GM23338 (cell line): ENCODE data around the gene B3GALT5. TPM values are rescaled to one million over a fixed set of nuclear protein-coding genes. Genes with fewer than 3 reads are reported as not detected.

Experiments
- ATAC-seq: fragments of 200-7000 bp; cut with Tn5 transposase; 3 replicates; pipeline ENCODE4 v1.9.1; 2020
- DNase-seq: peaks from one replicate; pipeline ENCODE4 v3.0.0-alpha.2; 2015; ENCODE audit warnings: low spot score
- H2AFZ ChIP-seq: fragments of 200-600 bp; sonication (generic); 2 replicates; pipeline ENCODE4 v1.8.0; 2016; ENCODE audit warnings: antibody characterized with exemption, mild to moderate bottlenecking, moderate library complexity
- H3F3A ChIP-seq: fragments of 200-600 bp; sonication (generic); replicated peaks from 2 replicates; pipeline ENCODE4 v1.8.0; 2017; ENCODE audit warnings: antibody characterized with exemption, mixed run types, low read depth
- H3K27ac ChIP-seq: fragments of 200-600 bp; sonication (generic); 2 replicates; pipeline ENCODE4 v1.6.1; 2016; ENCODE audit warnings: low read depth
- H3K27me3 ChIP-seq: fragments of 200-600 bp; sonication (generic); 2 replicates; pipeline ENCODE4 v1.8.0; 2016; ENCODE audit warnings: mild to moderate bottlenecking, mixed run types, moderate library complexity; ENCODE audit not compliant: insufficient read depth
- H3K36me3 ChIP-seq: fragments of 200-600 bp; sonication (generic); 2 replicates; pipeline ENCODE4 v1.8.0; 2016; ENCODE audit warnings: mild to moderate bottlenecking; ENCODE audit not compliant: insufficient read depth
- H3K4me1 ChIP-seq: fragments of 200-600 bp; sonication (generic); 2 replicates; pipeline ENCODE4 v1.8.0; 2016; ENCODE audit warnings: mild to moderate bottlenecking, moderate library complexity; ENCODE audit not compliant: insufficient read depth
- H3K4me2 ChIP-seq: fragments of 200-600 bp; sonication (generic); 2 replicates; pipeline ENCODE4 v1.7.1; 2017; ENCODE audit warnings: mixed run types
- H3K4me3 ChIP-seq: fragments of 200-600 bp; sonication (generic); 2 replicates; pipeline ENCODE4 v1.6.1; 2016; ENCODE audit warnings: mixed run types
- H3K79me2 ChIP-seq: fragments of 200-600 bp; sonication (generic); replicated peaks from 2 replicates; pipeline ENCODE4 v1.8.0; 2017; ENCODE audit warnings: mild to moderate bottlenecking; ENCODE audit not compliant: insufficient read depth
- H3K9me2 ChIP-seq: fragments of 200-600 bp; sonication (generic); 2 replicates; pipeline ENCODE4 v1.8.0; 2017; ENCODE audit not compliant: insufficient read depth
- H4K20me1 ChIP-seq: fragments of 200-600 bp; sonication (generic); replicated peaks from 2 replicates; pipeline ENCODE4 v1.8.0; 2017; ENCODE audit warnings: mild to moderate bottlenecking; ENCODE audit not compliant: insufficient read depth
- H3K27ac Mint-ChIP-seq: 2 replicates; pipeline ENCODE4 v1.8.0; 2020; ENCODE audit warnings: inconsistent platforms, mild to moderate bottlenecking, moderate library complexity, mixed read lengths
- H3K27me3 Mint-ChIP-seq: 3 replicates; pipeline ENCODE4 v1.8.0; 2022; ENCODE audit warnings: low read depth, mild to moderate bottlenecking, moderate library complexity, mixed read lengths, inconsistent platforms; ENCODE audit not compliant: insufficient read depth, poor library complexity
- H3K36me3 Mint-ChIP-seq: 3 replicates; pipeline ENCODE4 v1.8.0; 2021; ENCODE audit warnings: low read depth, mild to moderate bottlenecking, inconsistent platforms, moderate library complexity, mixed read lengths
- H3K4me1 Mint-ChIP-seq: 3 replicates; pipeline ENCODE4 v1.8.0; 2020; ENCODE audit warnings: mild to moderate bottlenecking, inconsistent platforms, mixed read lengths
- H3K4me3 Mint-ChIP-seq: 3 replicates; pipeline ENCODE4 v1.8.0; 2021; ENCODE audit warnings: moderate library complexity, mild to moderate bottlenecking, inconsistent platforms, mixed read lengths
- H3K9me3 Mint-ChIP-seq: 3 replicates; pipeline ENCODE4 v1.8.0; 2020; ENCODE audit warnings: moderate library complexity, mild to moderate bottlenecking, inconsistent platforms, mixed read lengths
- CREB1 ChIP-seq: fragments of 250-450 bp; sonication (Bioruptor Pico); IDR thresholded peaks from 2 replicates; pipeline ENCODE4 v1.5.0; 2020; ENCODE audit warnings: low read depth, mild to moderate bottlenecking, moderate library complexity
- EZH2 ChIP-seq: fragments of 200-600 bp; sonication (generic); IDR thresholded peaks from one replicate; pipeline ENCODE4 v1.8.0; 2017; ENCODE audit warnings: antibody characterized with exemption, mild to moderate bottlenecking, low read depth; ENCODE audit not compliant: unreplicated experiment
- EZH2phosphoT487 ChIP-seq: fragments of 200-600 bp; sonication (generic); IDR thresholded peaks from one replicate; pipeline ENCODE4 v1.8.1; 2018; ENCODE audit warnings: antibody characterized with exemption; ENCODE audit not compliant: unreplicated experiment
- JUNB ChIP-seq: IDR thresholded peaks from one replicate; pipeline ENCODE4 v1.6.1; 2016; ENCODE audit warnings: antibody characterized with exemption; ENCODE audit not compliant: unreplicated experiment
- NANOG ChIP-seq: IDR thresholded peaks from 2 replicates; pipeline ENCODE4 v1.6.1; 2016; ENCODE audit warnings: antibody characterized with exemption, borderline replicate concordance
- POLR2AphosphoS5 ChIP-seq: IDR thresholded peaks from 2 replicates; pipeline ENCODE4 v1.6.1; 2016; ENCODE audit warnings: antibody characterized with exemption, low read depth
- STAT1 ChIP-seq: IDR thresholded peaks from one replicate; pipeline ENCODE4 v1.6.1; 2016; ENCODE audit warnings: antibody characterized with exemption; ENCODE audit not compliant: unreplicated experiment
- ZNF114 ChIP-seq: fragments of 250-450 bp; sonication (Bioruptor Pico); IDR thresholded peaks from 2 replicates; pipeline ENCODE4 v1.5.0; 2020; ENCODE audit warnings: mild to moderate bottlenecking, moderate library complexity
- ZNF331 ChIP-seq: fragments of 250-450 bp; sonication (Bioruptor Pico); IDR thresholded peaks from 2 replicates; pipeline ENCODE4 v1.5.0; 2020; ENCODE audit warnings: low read depth, mild to moderate bottlenecking, moderate library complexity
- polyA plus RNA-seq: library from polyadenylated mRNA; unstranded; fragments of >200 nt; fragmentation: Nextera tagmentation; extraction: Ambion mirVana; gene quantifications from 2 replicates; pipeline ENCODE4 v1.2.1, GENCODE V29; 2016
- total RNA-seq: library from RNA; depleted of rRNA; stranded (reverse); fragments of >200 nt; shearing (Covaris generic); gene quantifications from 2 replicates; pipeline ENCODE4 v1.2.3, GENCODE V29; 2014
- TF ChIP-seq, protein P1 (sequence below): IDR thresholded peaks from one replicate; pipeline ENCODE4 v1.6.1; 2018; ENCODE audit warnings: antibody characterized with exemption; ENCODE audit not compliant: unreplicated experiment
- TF ChIP-seq, protein P2 (sequence below): IDR thresholded peaks from 2 replicates; pipeline ENCODE4 v1.6.1; 2016; ENCODE audit warnings: antibody characterized with exemption
- TF ChIP-seq, protein P3 (sequence below): fragments of 250-450 bp; sonication (Bioruptor Pico); IDR thresholded peaks from 2 replicates; pipeline ENCODE4 v1.5.0; 2020; ENCODE audit warnings: mild to moderate bottlenecking, moderate library complexity
- TF ChIP-seq, protein P4 (sequence below), 2 experiments: fragments of 200-600 bp in 1 of 2; sonication (generic) in 1 of 2; conservative IDR thresholded peaks; 2 replicates each; pipeline versions ENCODE4 v1.5.1 to v1.6.1; 2016 to 2017; ENCODE audit warnings: antibody characterized with exemption in 2 of 2, low read depth in 2 of 2, mild to moderate bottlenecking in 2 of 2, moderate library complexity in 1 of 2

Gene B3GALT5
- total and polyA plus RNA-seq, 2 experiments from 2014 or later = 6.2 to 37.5 TPM

DNA sequence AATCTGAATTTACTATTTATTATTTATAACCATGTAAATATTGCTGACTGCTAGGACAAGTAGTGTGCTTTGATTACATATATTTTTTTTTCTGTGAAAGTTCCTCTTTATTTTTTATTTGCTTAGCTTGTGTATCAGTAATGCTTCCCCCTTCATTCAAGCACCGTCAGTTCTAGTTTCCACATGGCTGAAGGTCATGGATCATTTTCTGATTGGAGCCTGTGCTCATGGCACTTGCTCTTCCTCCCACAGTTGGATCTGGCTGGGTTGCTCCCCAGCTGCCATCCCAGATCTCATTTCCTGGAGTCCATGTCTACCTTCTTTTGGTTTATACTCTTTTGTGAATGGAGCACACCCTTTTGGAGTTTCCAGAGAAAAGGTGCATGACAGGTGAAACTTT lies 75.3 kb downstream of the B3GALT5 start:
- Histone ChIP-seq H3K79me2 (no peaks in the 10 kb centered on the region), H3K27ac (no peak overlapping the region), H3F3A (no peaks in the 10 kb centered on the region), H3K4me2 (no peak overlapping the region), H3K27me3 (no peaks in the 10 kb centered on the region), H3K4me3 (no peak overlapping the region), H2AFZ (no peak overlapping the region), H3K36me3 (no peaks in the 10 kb centered on the region), H3K9me2 (no peaks in the 10 kb centered on the region), H4K20me1 (no peaks in the 10 kb centered on the region), H3K4me1 (0 out of 2 replicates have a peak, but pooled peaks cover 6% of the 10 kb centered on the region)
- Mint-ChIP-seq H3K4me1 (peaks cover 15% of the 10 kb centered on the region), H3K4me3 (no peak overlapping the region), H3K27me3 (peaks cover 2% of the 10 kb centered on the region), H3K9me3 (peaks cover 13% of the 10 kb centered on the region), H3K27ac (no peak overlapping the region), H3K36me3 (peaks cover 15% of the 10 kb centered on the region)
- ATAC-seq (no peak), DNase-seq (no peak)
- TF ChIP-seq ZNF114 (CRISPR knock-in tag) (no peak), JUNB (no peak), EZH2 (no peak), POLR2AphosphoS5 (no peak), STAT1 (no peak), NANOG (no peak), EZH2phosphoT487 (no peak), CREB1 (CRISPR knock-in tag) (no peak), ZNF331 (no peak)
- TF ChIP-seq, protein P1, sequence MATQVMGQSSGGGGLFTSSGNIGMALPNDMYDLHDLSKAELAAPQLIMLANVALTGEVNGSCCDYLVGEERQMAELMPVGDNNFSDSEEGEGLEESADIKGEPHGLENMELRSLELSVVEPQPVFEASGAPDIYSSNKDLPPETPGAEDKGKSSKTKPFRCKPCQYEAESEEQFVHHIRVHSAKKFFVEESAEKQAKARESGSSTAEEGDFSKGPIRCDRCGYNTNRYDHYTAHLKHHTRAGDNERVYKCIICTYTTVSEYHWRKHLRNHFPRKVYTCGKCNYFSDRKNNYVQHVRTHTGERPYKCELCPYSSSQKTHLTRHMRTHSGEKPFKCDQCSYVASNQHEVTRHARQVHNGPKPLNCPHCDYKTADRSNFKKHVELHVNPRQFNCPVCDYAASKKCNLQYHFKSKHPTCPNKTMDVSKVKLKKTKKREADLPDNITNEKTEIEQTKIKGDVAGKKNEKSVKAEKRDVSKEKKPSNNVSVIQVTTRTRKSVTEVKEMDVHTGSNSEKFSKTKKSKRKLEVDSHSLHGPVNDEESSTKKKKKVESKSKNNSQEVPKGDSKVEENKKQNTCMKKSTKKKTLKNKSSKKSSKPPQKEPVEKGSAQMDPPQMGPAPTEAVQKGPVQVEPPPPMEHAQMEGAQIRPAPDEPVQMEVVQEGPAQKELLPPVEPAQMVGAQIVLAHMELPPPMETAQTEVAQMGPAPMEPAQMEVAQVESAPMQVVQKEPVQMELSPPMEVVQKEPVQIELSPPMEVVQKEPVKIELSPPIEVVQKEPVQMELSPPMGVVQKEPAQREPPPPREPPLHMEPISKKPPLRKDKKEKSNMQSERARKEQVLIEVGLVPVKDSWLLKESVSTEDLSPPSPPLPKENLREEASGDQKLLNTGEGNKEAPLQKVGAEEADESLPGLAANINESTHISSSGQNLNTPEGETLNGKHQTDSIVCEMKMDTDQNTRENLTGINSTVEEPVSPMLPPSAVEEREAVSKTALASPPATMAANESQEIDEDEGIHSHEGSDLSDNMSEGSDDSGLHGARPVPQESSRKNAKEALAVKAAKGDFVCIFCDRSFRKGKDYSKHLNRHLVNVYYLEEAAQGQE = no peak
- TF ChIP-seq, protein P2, sequence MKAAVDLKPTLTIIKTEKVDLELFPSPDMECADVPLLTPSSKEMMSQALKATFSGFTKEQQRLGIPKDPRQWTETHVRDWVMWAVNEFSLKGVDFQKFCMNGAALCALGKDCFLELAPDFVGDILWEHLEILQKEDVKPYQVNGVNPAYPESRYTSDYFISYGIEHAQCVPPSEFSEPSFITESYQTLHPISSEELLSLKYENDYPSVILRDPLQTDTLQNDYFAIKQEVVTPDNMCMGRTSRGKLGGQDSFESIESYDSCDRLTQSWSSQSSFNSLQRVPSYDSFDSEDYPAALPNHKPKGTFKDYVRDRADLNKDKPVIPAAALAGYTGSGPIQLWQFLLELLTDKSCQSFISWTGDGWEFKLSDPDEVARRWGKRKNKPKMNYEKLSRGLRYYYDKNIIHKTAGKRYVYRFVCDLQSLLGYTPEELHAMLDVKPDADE = no peak
- TF ChIP-seq, protein P3, sequence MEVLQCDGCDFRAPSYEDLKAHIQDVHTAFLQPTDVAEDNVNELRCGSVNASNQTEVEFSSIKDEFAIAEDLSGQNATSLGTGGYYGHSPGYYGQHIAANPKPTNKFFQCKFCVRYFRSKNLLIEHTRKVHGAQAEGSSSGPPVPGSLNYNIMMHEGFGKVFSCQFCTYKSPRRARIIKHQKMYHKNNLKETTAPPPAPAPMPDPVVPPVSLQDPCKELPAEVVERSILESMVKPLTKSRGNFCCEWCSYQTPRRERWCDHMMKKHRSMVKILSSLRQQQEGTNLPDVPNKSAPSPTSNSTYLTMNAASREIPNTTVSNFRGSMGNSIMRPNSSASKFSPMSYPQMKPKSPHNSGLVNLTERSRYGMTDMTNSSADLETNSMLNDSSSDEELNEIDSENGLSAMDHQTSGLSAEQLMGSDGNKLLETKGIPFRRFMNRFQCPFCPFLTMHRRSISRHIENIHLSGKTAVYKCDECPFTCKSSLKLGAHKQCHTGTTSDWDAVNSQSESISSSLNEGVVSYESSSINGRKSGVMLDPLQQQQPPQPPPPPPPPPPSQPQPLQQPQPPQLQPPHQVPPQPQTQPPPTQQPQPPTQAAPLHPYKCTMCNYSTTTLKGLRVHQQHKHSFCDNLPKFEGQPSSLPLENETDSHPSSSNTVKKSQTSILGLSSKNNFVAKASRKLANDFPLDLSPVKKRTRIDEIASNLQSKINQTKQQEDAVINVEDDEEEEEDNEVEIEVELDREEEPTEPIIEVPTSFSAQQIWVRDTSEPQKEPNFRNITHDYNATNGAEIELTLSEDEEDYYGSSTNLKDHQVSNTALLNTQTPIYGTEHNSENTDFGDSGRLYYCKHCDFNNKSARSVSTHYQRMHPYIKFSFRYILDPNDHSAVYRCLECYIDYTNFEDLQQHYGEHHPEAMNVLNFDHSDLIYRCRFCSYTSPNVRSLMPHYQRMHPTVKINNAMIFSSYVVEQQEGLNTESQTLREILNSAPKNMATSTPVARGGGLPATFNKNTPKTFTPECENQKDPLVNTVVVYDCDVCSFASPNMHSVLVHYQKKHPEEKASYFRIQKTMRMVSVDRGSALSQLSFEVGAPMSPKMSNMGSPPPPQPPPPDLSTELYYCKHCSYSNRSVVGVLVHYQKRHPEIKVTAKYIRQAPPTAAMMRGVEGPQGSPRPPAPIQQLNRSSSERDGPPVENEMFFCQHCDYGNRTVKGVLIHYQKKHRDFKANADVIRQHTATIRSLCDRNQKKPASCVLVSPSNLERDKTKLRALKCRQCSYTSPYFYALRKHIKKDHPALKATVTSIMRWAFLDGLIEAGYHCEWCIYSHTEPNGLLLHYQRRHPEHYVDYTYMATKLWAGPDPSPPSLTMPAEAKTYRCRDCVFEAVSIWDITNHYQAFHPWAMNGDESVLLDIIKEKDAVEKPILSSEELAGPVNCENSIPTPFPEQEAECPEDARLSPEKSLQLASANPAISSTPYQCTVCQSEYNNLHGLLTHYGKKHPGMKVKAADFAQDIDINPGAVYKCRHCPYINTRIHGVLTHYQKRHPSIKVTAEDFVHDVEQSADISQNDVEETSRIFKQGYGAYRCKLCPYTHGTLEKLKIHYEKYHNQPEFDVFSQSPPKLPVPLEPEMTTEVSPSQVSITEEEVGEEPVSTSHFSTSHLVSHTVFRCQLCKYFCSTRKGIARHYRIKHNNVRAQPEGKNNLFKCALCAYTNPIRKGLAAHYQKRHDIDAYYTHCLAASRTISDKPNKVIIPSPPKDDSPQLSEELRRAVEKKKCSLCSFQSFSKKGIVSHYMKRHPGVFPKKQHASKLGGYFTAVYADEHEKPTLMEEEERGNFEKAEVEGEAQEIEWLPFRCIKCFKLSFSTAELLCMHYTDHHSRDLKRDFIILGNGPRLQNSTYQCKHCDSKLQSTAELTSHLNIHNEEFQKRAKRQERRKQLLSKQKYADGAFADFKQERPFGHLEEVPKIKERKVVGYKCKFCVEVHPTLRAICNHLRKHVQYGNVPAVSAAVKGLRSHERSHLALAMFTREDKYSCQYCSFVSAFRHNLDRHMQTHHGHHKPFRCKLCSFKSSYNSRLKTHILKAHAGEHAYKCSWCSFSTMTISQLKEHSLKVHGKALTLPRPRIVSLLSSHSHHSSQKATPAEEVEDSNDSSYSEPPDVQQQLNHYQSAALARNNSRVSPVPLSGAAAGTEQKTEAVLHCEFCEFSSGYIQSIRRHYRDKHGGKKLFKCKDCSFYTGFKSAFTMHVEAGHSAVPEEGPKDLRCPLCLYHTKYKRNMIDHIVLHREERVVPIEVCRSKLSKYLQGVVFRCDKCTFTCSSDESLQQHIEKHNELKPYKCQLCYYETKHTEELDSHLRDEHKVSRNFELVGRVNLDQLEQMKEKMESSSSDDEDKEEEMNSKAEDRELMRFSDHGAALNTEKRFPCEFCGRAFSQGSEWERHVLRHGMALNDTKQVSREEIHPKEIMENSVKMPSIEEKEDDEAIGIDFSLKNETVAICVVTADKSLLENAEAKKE (CRISPR knock-in tag) = no peak
- TF ChIP-seq, protein P4, sequence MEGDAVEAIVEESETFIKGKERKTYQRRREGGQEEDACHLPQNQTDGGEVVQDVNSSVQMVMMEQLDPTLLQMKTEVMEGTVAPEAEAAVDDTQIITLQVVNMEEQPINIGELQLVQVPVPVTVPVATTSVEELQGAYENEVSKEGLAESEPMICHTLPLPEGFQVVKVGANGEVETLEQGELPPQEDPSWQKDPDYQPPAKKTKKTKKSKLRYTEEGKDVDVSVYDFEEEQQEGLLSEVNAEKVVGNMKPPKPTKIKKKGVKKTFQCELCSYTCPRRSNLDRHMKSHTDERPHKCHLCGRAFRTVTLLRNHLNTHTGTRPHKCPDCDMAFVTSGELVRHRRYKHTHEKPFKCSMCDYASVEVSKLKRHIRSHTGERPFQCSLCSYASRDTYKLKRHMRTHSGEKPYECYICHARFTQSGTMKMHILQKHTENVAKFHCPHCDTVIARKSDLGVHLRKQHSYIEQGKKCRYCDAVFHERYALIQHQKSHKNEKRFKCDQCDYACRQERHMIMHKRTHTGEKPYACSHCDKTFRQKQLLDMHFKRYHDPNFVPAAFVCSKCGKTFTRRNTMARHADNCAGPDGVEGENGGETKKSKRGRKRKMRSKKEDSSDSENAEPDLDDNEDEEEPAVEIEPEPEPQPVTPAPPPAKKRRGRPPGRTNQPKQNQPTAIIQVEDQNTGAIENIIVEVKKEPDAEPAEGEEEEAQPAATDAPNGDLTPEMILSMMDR (conservative IDR thresholded peaks at IDR 0.05; ENCODE audit: low read depth in 2 of 2) = no peak
